GM23338 (cell line): ENCODE results near the gene PLIN4.

ENCODE experiments used
- CREB1 ChIP-seq: fragments of 250-450 bp; sonication (Bioruptor Pico); IDR thresholded peaks from 2 replicates; pipeline ENCODE4 v1.5.0; 2020; ENCODE audit warnings: low read depth, mild to moderate bottlenecking, moderate library complexity
- EZH2 ChIP-seq: fragments of 200-600 bp; sonication (generic); IDR thresholded peaks from one replicate; pipeline ENCODE4 v1.8.0; 2017; ENCODE audit warnings: antibody characterized with exemption, mild to moderate bottlenecking, low read depth; ENCODE audit not compliant: unreplicated experiment
- EZH2phosphoT487 ChIP-seq: fragments of 200-600 bp; sonication (generic); IDR thresholded peaks from one replicate; pipeline ENCODE4 v1.8.1; 2018; ENCODE audit warnings: antibody characterized with exemption; ENCODE audit not compliant: unreplicated experiment
- JUNB ChIP-seq: IDR thresholded peaks from one replicate; pipeline ENCODE4 v1.6.1; 2016; ENCODE audit warnings: antibody characterized with exemption; ENCODE audit not compliant: unreplicated experiment
- NANOG ChIP-seq: IDR thresholded peaks from 2 replicates; pipeline ENCODE4 v1.6.1; 2016; ENCODE audit warnings: antibody characterized with exemption, borderline replicate concordance
- POLR2AphosphoS5 ChIP-seq: IDR thresholded peaks from 2 replicates; pipeline ENCODE4 v1.6.1; 2016; ENCODE audit warnings: antibody characterized with exemption, low read depth
- STAT1 ChIP-seq: IDR thresholded peaks from one replicate; pipeline ENCODE4 v1.6.1; 2016; ENCODE audit warnings: antibody characterized with exemption; ENCODE audit not compliant: unreplicated experiment
- ZNF114 ChIP-seq: fragments of 250-450 bp; sonication (Bioruptor Pico); IDR thresholded peaks from 2 replicates; pipeline ENCODE4 v1.5.0; 2020; ENCODE audit warnings: mild to moderate bottlenecking, moderate library complexity
- ZNF331 ChIP-seq: fragments of 250-450 bp; sonication (Bioruptor Pico); IDR thresholded peaks from 2 replicates; pipeline ENCODE4 v1.5.0; 2020; ENCODE audit warnings: low read depth, mild to moderate bottlenecking, moderate library complexity
- TF ChIP-seq, protein P1 (sequence below), 2 experiments: fragments of 200-600 bp in 1 of 2; sonication (generic) in 1 of 2; conservative IDR thresholded peaks; 2 replicates each; pipeline versions ENCODE4 v1.5.1 to v1.6.1; 2016 to 2017; ENCODE audit warnings: antibody characterized with exemption in 2 of 2, low read depth in 2 of 2, mild to moderate bottlenecking in 2 of 2, moderate library complexity in 1 of 2
- TF ChIP-seq, protein P2 (sequence below): IDR thresholded peaks from 2 replicates; pipeline ENCODE4 v1.6.1; 2016; ENCODE audit warnings: antibody characterized with exemption
- TF ChIP-seq, protein P3 (sequence below): IDR thresholded peaks from one replicate; pipeline ENCODE4 v1.6.1; 2018; ENCODE audit warnings: antibody characterized with exemption; ENCODE audit not compliant: unreplicated experiment
- TF ChIP-seq, protein P4 (sequence below): fragments of 250-450 bp; sonication (Bioruptor Pico); IDR thresholded peaks from 2 replicates; pipeline ENCODE4 v1.5.0; 2020; ENCODE audit warnings: mild to moderate bottlenecking, moderate library complexity

DNA sequence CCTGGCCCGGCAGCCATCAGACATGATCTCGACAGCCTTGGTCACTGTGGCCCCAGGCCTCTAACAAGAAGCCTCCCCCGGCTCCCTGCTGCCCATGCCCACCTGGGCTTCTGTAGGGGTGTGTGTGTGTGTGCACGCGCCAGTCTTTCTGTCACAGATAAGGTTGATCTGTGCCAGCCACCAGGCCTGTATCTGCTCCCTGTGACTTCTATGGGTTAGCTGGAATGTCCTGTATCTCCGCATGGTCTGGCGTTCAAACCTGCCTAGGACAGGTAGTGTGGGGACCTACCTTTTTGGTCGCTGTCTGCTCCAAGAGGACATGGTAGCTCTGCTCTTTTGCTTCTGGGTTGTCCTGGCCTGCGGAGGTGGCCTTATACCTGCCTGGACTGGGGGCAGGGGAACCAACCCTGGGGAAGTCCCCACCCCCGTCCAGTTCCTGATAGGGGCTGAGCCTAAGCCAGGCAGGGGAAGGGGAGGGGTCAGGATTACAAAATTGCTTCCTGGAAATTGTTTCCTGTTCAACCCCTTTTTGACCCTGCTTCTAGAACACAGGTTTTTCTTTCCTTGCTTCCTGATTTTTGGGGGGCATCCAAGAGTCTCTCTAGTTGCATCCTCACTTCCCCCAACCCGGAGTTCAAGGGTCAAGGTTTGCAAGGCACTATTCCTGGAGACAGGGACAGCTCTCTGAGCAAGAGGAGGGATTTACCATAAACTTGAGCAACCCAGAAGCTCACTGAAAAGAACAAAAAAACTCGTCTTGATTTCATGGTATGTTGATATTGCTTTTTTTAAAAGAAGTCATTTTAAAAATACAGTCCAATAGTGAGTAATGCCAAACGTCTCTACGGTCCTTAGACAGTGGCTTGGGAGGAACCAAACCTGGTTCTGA is 21.7 kb upstream of the PLIN4 start, which contains the start of gene LRG1:
- TF ChIP-seq, protein P1, sequence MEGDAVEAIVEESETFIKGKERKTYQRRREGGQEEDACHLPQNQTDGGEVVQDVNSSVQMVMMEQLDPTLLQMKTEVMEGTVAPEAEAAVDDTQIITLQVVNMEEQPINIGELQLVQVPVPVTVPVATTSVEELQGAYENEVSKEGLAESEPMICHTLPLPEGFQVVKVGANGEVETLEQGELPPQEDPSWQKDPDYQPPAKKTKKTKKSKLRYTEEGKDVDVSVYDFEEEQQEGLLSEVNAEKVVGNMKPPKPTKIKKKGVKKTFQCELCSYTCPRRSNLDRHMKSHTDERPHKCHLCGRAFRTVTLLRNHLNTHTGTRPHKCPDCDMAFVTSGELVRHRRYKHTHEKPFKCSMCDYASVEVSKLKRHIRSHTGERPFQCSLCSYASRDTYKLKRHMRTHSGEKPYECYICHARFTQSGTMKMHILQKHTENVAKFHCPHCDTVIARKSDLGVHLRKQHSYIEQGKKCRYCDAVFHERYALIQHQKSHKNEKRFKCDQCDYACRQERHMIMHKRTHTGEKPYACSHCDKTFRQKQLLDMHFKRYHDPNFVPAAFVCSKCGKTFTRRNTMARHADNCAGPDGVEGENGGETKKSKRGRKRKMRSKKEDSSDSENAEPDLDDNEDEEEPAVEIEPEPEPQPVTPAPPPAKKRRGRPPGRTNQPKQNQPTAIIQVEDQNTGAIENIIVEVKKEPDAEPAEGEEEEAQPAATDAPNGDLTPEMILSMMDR (conservative IDR thresholded peaks at IDR 0.05; ENCODE audit: low read depth in 2 of 2): no peak
- TF ChIP-seq, protein P2, sequence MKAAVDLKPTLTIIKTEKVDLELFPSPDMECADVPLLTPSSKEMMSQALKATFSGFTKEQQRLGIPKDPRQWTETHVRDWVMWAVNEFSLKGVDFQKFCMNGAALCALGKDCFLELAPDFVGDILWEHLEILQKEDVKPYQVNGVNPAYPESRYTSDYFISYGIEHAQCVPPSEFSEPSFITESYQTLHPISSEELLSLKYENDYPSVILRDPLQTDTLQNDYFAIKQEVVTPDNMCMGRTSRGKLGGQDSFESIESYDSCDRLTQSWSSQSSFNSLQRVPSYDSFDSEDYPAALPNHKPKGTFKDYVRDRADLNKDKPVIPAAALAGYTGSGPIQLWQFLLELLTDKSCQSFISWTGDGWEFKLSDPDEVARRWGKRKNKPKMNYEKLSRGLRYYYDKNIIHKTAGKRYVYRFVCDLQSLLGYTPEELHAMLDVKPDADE: no peak
- TF ChIP-seq EZH2: no peak
- TF ChIP-seq, protein P3, sequence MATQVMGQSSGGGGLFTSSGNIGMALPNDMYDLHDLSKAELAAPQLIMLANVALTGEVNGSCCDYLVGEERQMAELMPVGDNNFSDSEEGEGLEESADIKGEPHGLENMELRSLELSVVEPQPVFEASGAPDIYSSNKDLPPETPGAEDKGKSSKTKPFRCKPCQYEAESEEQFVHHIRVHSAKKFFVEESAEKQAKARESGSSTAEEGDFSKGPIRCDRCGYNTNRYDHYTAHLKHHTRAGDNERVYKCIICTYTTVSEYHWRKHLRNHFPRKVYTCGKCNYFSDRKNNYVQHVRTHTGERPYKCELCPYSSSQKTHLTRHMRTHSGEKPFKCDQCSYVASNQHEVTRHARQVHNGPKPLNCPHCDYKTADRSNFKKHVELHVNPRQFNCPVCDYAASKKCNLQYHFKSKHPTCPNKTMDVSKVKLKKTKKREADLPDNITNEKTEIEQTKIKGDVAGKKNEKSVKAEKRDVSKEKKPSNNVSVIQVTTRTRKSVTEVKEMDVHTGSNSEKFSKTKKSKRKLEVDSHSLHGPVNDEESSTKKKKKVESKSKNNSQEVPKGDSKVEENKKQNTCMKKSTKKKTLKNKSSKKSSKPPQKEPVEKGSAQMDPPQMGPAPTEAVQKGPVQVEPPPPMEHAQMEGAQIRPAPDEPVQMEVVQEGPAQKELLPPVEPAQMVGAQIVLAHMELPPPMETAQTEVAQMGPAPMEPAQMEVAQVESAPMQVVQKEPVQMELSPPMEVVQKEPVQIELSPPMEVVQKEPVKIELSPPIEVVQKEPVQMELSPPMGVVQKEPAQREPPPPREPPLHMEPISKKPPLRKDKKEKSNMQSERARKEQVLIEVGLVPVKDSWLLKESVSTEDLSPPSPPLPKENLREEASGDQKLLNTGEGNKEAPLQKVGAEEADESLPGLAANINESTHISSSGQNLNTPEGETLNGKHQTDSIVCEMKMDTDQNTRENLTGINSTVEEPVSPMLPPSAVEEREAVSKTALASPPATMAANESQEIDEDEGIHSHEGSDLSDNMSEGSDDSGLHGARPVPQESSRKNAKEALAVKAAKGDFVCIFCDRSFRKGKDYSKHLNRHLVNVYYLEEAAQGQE: no peak
- TF ChIP-seq EZH2phosphoT487: no peak
- no peak for TF ChIP-seq POLR2AphosphoS5
- TF ChIP-seq CREB1 (CRISPR knock-in tag): no peak
- TF ChIP-seq STAT1: no peak
- TF ChIP-seq JUNB: no peak
- no peak for TF ChIP-seq ZNF114 (CRISPR knock-in tag)
- TF ChIP-seq NANOG: no peak
- TF ChIP-seq ZNF331 (CRISPR knock-in tag): no peak
- TF ChIP-seq, protein P4, sequence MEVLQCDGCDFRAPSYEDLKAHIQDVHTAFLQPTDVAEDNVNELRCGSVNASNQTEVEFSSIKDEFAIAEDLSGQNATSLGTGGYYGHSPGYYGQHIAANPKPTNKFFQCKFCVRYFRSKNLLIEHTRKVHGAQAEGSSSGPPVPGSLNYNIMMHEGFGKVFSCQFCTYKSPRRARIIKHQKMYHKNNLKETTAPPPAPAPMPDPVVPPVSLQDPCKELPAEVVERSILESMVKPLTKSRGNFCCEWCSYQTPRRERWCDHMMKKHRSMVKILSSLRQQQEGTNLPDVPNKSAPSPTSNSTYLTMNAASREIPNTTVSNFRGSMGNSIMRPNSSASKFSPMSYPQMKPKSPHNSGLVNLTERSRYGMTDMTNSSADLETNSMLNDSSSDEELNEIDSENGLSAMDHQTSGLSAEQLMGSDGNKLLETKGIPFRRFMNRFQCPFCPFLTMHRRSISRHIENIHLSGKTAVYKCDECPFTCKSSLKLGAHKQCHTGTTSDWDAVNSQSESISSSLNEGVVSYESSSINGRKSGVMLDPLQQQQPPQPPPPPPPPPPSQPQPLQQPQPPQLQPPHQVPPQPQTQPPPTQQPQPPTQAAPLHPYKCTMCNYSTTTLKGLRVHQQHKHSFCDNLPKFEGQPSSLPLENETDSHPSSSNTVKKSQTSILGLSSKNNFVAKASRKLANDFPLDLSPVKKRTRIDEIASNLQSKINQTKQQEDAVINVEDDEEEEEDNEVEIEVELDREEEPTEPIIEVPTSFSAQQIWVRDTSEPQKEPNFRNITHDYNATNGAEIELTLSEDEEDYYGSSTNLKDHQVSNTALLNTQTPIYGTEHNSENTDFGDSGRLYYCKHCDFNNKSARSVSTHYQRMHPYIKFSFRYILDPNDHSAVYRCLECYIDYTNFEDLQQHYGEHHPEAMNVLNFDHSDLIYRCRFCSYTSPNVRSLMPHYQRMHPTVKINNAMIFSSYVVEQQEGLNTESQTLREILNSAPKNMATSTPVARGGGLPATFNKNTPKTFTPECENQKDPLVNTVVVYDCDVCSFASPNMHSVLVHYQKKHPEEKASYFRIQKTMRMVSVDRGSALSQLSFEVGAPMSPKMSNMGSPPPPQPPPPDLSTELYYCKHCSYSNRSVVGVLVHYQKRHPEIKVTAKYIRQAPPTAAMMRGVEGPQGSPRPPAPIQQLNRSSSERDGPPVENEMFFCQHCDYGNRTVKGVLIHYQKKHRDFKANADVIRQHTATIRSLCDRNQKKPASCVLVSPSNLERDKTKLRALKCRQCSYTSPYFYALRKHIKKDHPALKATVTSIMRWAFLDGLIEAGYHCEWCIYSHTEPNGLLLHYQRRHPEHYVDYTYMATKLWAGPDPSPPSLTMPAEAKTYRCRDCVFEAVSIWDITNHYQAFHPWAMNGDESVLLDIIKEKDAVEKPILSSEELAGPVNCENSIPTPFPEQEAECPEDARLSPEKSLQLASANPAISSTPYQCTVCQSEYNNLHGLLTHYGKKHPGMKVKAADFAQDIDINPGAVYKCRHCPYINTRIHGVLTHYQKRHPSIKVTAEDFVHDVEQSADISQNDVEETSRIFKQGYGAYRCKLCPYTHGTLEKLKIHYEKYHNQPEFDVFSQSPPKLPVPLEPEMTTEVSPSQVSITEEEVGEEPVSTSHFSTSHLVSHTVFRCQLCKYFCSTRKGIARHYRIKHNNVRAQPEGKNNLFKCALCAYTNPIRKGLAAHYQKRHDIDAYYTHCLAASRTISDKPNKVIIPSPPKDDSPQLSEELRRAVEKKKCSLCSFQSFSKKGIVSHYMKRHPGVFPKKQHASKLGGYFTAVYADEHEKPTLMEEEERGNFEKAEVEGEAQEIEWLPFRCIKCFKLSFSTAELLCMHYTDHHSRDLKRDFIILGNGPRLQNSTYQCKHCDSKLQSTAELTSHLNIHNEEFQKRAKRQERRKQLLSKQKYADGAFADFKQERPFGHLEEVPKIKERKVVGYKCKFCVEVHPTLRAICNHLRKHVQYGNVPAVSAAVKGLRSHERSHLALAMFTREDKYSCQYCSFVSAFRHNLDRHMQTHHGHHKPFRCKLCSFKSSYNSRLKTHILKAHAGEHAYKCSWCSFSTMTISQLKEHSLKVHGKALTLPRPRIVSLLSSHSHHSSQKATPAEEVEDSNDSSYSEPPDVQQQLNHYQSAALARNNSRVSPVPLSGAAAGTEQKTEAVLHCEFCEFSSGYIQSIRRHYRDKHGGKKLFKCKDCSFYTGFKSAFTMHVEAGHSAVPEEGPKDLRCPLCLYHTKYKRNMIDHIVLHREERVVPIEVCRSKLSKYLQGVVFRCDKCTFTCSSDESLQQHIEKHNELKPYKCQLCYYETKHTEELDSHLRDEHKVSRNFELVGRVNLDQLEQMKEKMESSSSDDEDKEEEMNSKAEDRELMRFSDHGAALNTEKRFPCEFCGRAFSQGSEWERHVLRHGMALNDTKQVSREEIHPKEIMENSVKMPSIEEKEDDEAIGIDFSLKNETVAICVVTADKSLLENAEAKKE: no peak
